Dermis microvascular lymphatic vessel endothelial cell (primary cell): ENCODE data around the gene CSN1S1. TPM values are rescaled to one million over a fixed set of nuclear protein-coding genes. Genes with fewer than 3 reads are reported as not detected.

ENCODE experiments used
- DNase-seq, 2 donors: peaks; one replicate each; pipeline versions ENCODE4 v3.0.0 to v3.0.0-alpha.2; 2010; ENCODE audit warnings: low read depth in 2 of 2
- total RNA-seq: library from RNA; depleted of rRNA; stranded (reverse); fragments of >200 nt; gene quantifications from 2 replicates; pipeline ENCODE4 v1.2.1, GENCODE V29; 2014

Gene CSN1S1
- total RNA-seq, 1 donor from 2014 or later, result not detected

- DNase-seq, result no peak
Observed at GRCh38 chr4:69991016-69991415, 60.1 kb downstream of the CSN1S1 start.

GRCh38 chr4:69994782-69995181, 63.9 kb downstream of the CSN1S1 start:
- no peak for DNase-seq

- peak in 1 of 2 donors; percentile 12 for DNase-seq
Observed at GRCh38 chr4:69995526-69996016, 64.7 kb downstream of the CSN1S1 start, which contains the start of gene STATH. Gene STATH (plus strand): TSS chr4:69995966. CDS start chr4:69998438, 2,472 bp downstream.

Other genes with a start within 250 kb of the CSN1S1 start
- gene SULT1B1, start 170.4 kb upstream of the CSN1S1 start, total RNA-seq, result 2.0 and 5.9 TPM in 2 replicates
- 0.89 and 2.3 TPM in 2 replicates for gene SULT1E1, start 70.9 kb upstream of the CSN1S1 start, total RNA-seq
- not detected in 2 replicates for gene CSN2, start 34.7 kb downstream of the CSN1S1 start, total RNA-seq
- not detected in 2 replicates for gene STATH, start 64.9 kb downstream of the CSN1S1 start, total RNA-seq
- gene HTN3, start 97.4 kb downstream of the CSN1S1 start, total RNA-seq, result not detected in 2 replicates
- 0.26 TPM in 1 of 2 replicates, not detected in the other for gene HTN1, start 119.4 kb downstream of the CSN1S1 start, total RNA-seq
- gene PRR27, start 223.2 kb downstream of the CSN1S1 start, total RNA-seq, result not detected in 2 replicates